GM19328 (cell line): Measurements from ENCODE around the gene ZNF775.
"Not testable (repeated sequence)": the region's sequence is repeated elsewhere in the genome, so short reads cannot be mapped to it uniquely, and the experiment has no call there.

Experiments
- ATAC-seq: cut with Tn5 transposase; IDR thresholded peaks from one replicate; pipeline ENCODE4 v1.9.1; 2021; ENCODE audit warnings: mild to moderate bottlenecking, moderate library complexity; ENCODE audit not compliant: unreplicated experiment

The ZNF775 gene

GRCh38 chr7:150381785-150382122 is 2.6 kb downstream of the ZNF775 start:
- ATAC-seq, result no peak

- ATAC-seq, result no peak
These were observed 3.2 kb downstream of the ZNF775 start for GRCh38 chr7:150382123-150382843.

GRCh38 chr7:150382844-150383225 is 3.7 kb downstream of the ZNF775 start:
- no peak for ATAC-seq

- no peak for ATAC-seq
These were observed 4.7 kb downstream of the ZNF775 start for GRCh38 chr7:150383710-150384397.

GRCh38 chr7:150384406-150385301 is 5.5 kb downstream of the ZNF775 start:
- no peak for ATAC-seq

GRCh38 chr7:150385302-150385723 is 6.2 kb downstream of the ZNF775 start:
- no peak for ATAC-seq

- ATAC-seq, result not testable (repeated sequence)
These were observed 6.8 kb downstream of the ZNF775 start for GRCh38 chr7:150385884-150386283.

GRCh38 chr7:150388306-150388705 is 9.2 kb downstream of the ZNF775 start:
- ATAC-seq, result no peak

- no peak for ATAC-seq
These were observed 9.8 kb downstream of the ZNF775 start for GRCh38 chr7:150388709-150389531.

- ATAC-seq, result no peak
These were observed 10.3 kb downstream of the ZNF775 start for GRCh38 chr7:150389532-150389816.

GRCh38 chr7:150390205-150390604 is 11.1 kb downstream of the ZNF775 start:
- ATAC-seq, result no peak

GRCh38 chr7:150393325-150393724 is 14.2 kb downstream of the ZNF775 start:
- no peak for ATAC-seq

- no peak for ATAC-seq
These were observed 17.3 kb downstream of the ZNF775 start for GRCh38 chr7:150396426-150396825.

GRCh38 chr7:150396851-150397260 is 17.7 kb downstream of the ZNF775 start:
- ATAC-seq, result no peak

GRCh38 chr7:150397346-150398107 is 18.4 kb downstream of the ZNF775 start:
- ATAC-seq, result no peak

GRCh38 chr7:150398108-150398964 is 19.2 kb downstream of the ZNF775 start:
- no peak for ATAC-seq

- ATAC-seq, result no peak
These were observed 19.8 kb downstream of the ZNF775 start for GRCh38 chr7:150398965-150399320.

GRCh38 chr7:150399421-150400007 is 20.4 kb downstream of the ZNF775 start:
- no peak for ATAC-seq
